SK-N-SH (cell line): Measurements from ENCODE around the gene DGCR2. TPM values are rescaled to one million over a fixed set of nuclear protein-coding genes. Genes with fewer than 3 reads are reported as not detected.
"Not testable (repeated sequence)": the region's sequence is repeated elsewhere in the genome, so short reads cannot be mapped to it uniquely, and the experiment has no call there.

ENCODE experiments used
- CTCF ChIA-PET: fragments of 300-600, 350-600 bp; formaldehyde crosslinking; extraction: SDS; loops from one replicate; lab custom pipeline; 2021; lab: Yijun Ruan, JAX
- POLR2A ChIA-PET: fragments of 350-600 bp; sonication (Branson Sonifier 250); formaldehyde crosslinking; extraction: SDS; loops from one replicate; lab custom pipeline; 2020; ENCODE audit warnings: antibody characterized with exemption, inconsistent platforms; lab: Yijun Ruan, JAX
- DNase-seq: peaks from one replicate; pipeline ENCODE4 v3.0.0; 2012
- H2AFZ ChIP-seq: fragments of 200-600 bp; sonication (generic); 2 replicates; pipeline ENCODE4 v1.8.1; 2016; ENCODE audit warnings: antibody characterized with exemption, mild to moderate bottlenecking, low read depth
- H3F3A ChIP-seq: fragments of 200-600 bp; sonication (generic); replicated peaks from 2 replicates; pipeline ENCODE3; 2016; ENCODE audit warnings: antibody characterized with exemption, mild to moderate bottlenecking; ENCODE audit not compliant: insufficient read depth
- H3K27ac ChIP-seq, 2 experiments: fragments of 200-500 bp in 1 of 2; fragments of 200-600 bp in 1 of 2; sonication (Bioruptor generic) in 1 of 2; sonication (generic), shearing (Covaris generic) in 1 of 2; 2 replicates each; pipeline versions ENCODE4 v1.5.1 to v1.6.1; 2014 to 2016; ENCODE audit warnings: low read depth in 2 of 2, inconsistent platforms in 1 of 2, low read length in 1 of 2, mild to moderate bottlenecking in 1 of 2, mixed read lengths in 1 of 2
- H3K27me3 ChIP-seq: fragments of 200-600 bp; sonication (generic), shearing (Covaris generic); 2 replicates; pipeline ENCODE4 v1.6.1; 2016; ENCODE audit warnings: mixed run types; ENCODE audit not compliant: insufficient read depth
- H3K36me3 ChIP-seq, 2 experiments: fragments of 200-500 bp in 1 of 2; fragments of 200-600 bp in 1 of 2; sonication (Bioruptor generic) in 1 of 2; sonication (generic) in 1 of 2; replicated peaks in 1 of 2; 2 replicates each; pipeline versions ENCODE3 to v1.5.1; 2014 to 2016; ENCODE audit warnings: low read length in 1 of 2, mild to moderate bottlenecking in 1 of 2; ENCODE audit not compliant: insufficient read depth in 2 of 2, control insufficient read depth in 1 of 2
- H3K4me1 ChIP-seq, 2 experiments: fragments of 200-500 bp in 1 of 2; fragments of 200-600 bp in 1 of 2; sonication (Bioruptor generic) in 1 of 2; sonication (generic), shearing (Covaris generic) in 1 of 2; 2 replicates each; pipeline versions ENCODE4 v1.5.1 to v1.6.1; 2014 to 2016; ENCODE audit warnings: low read depth in 1 of 2, low read length in 1 of 2, mixed run types in 1 of 2; ENCODE audit not compliant: insufficient read depth in 2 of 2, control insufficient read depth in 1 of 2
- H3K4me2 ChIP-seq: fragments of 200-600 bp; sonication (generic), shearing (Covaris generic); 2 replicates; pipeline ENCODE4 v1.6.1; 2017; ENCODE audit warnings: mixed run types
- H3K4me3 ChIP-seq, 2 experiments: fragments of 200-500 bp in 1 of 2; fragments of 200-600 bp in 1 of 2; sonication (Bioruptor generic) in 1 of 2; sonication (generic), shearing (Covaris generic) in 1 of 2; 2 replicates each; pipeline versions ENCODE4 v1.5.1 to v1.8.1; 2014 to 2016; ENCODE audit warnings: low read depth in 2 of 2, inconsistent platforms in 1 of 2, low read length in 1 of 2, mild to moderate bottlenecking in 1 of 2, mixed read lengths in 1 of 2, moderate library complexity in 1 of 2
- H3K79me2 ChIP-seq: fragments of 200-600 bp; sonication (generic); 2 replicates; pipeline ENCODE4 v1.8.1; 2017; ENCODE audit warnings: mild to moderate bottlenecking; ENCODE audit not compliant: insufficient read depth
- H3K9ac ChIP-seq: fragments of 200-600 bp; sonication (generic); 2 replicates; pipeline ENCODE4 v1.6.1; 2017; ENCODE audit warnings: mixed run types
- H3K9me2 ChIP-seq: fragments of 200-600 bp; sonication (generic); 2 replicates; pipeline ENCODE4 v1.6.1; 2017; ENCODE audit warnings: mixed run types
- H3K9me3 ChIP-seq: fragments of 200-600 bp; sonication (generic); 2 replicates; pipeline ENCODE4 v1.6.1; 2017; ENCODE audit warnings: mixed run types, mild to moderate bottlenecking, moderate library complexity
- H4K20me1 ChIP-seq: fragments of 200-600 bp; sonication (generic); 2 replicates; pipeline ENCODE4 v1.6.1; 2017; ENCODE audit warnings: mild to moderate bottlenecking, mixed run types; ENCODE audit not compliant: insufficient read depth
- CTCF ChIP-seq: fragments of 200-600 bp; sonication (generic); IDR thresholded peaks from 2 replicates; pipeline ENCODE4 v1.6.1; 2017; ENCODE audit warnings: antibody characterized with exemption, mild to moderate bottlenecking, moderate library complexity
- GABPA ChIP-seq: IDR thresholded peaks from 2 replicates; pipeline ENCODE4 v1.4.0; 2012; ENCODE audit warnings: low read depth, mild to moderate bottlenecking
- GATA2 ChIP-seq: sonication (generic); formaldehyde crosslinking; IDR thresholded peaks from 2 replicates; pipeline ENCODE4 v1.5.0; 2020; ENCODE audit warnings: mild to moderate bottlenecking, missing genetic modification reagents
- IRF3 ChIP-seq: fragments of 150-350 bp; IDR thresholded peaks from 2 replicates; pipeline ENCODE4 v1.6.1; 2016; ENCODE audit warnings: mild to moderate bottlenecking, low read depth, low read length
- JUND ChIP-seq: IDR thresholded peaks from 2 replicates; pipeline ENCODE4 v1.4.0; 2012
- MAX ChIP-seq: IDR thresholded peaks from 2 replicates; pipeline ENCODE4 v1.4.0; 2012; ENCODE audit warnings: low read depth
- MXI1 ChIP-seq: IDR thresholded peaks from 2 replicates; pipeline ENCODE4 v1.6.1; 2012; ENCODE audit warnings: mild to moderate bottlenecking, low read depth, low read length, improper control_type of control experiment
- NFIC ChIP-seq: IDR thresholded peaks from 2 replicates; pipeline ENCODE4 v1.4.0; 2012; ENCODE audit warnings: borderline replicate concordance
- NRF1 ChIP-seq: IDR thresholded peaks from 2 replicates; pipeline ENCODE4 v1.6.1; 2012; ENCODE audit warnings: low read depth, mild to moderate bottlenecking, low read length
- TAF1 ChIP-seq: IDR thresholded peaks from 2 replicates; pipeline ENCODE4 v1.6.1; 2012; ENCODE audit warnings: low read depth, mild to moderate bottlenecking, low read length, moderate library complexity, borderline replicate concordance
- USF1 ChIP-seq: IDR thresholded peaks from 2 replicates; pipeline ENCODE4 v1.4.0; 2012; ENCODE audit warnings: low read depth, borderline replicate concordance
- ZBTB33 ChIP-seq: IDR thresholded peaks from 2 replicates; pipeline ENCODE4 v1.4.0; 2012; ENCODE audit warnings: low read depth, borderline replicate concordance
- WGBS: methylation state at CpG from one replicate; pipeline ENCODE4 v1.1.6; 2017; ENCODE audit warnings: low lambda C conversion rate; 5-methylcytosine and 5-hydroxymethylcytosine counted together
- polyA plus RNA-seq, 3 experiments: library from polyadenylated mRNA; depleted of rRNA; stranded (reverse); fragments of >200 nt; gene quantifications; 2 replicates each; pipeline ENCODE4 v1.2.3, GENCODE V29; 2012

The DGCR2 gene
- polyA plus RNA-seq, 1 of the 3 experiments (the other 2 are of a cell fraction), result 30.4 TPM

- H3K27me3 ChIP-seq, result no peaks in the 10 kb centered on the region
- no peak for TF ChIP-seq CTCF
Observed at GRCh38 chr22:19012308-19012986, 109.8 kb downstream of the DGCR2 start.

GRCh38 chr22:19011611-19012010 is 110.6 kb downstream of the DGCR2 start:
- H3K4me2 ChIP-seq, H3K4me3 ChIP-seq, POLR2A ChIA-PET, H3K4me1 ChIP-seq, H3K27me3 ChIP-seq, H3F3A ChIP-seq, H2AFZ ChIP-seq, H3K9ac ChIP-seq, H3K36me3 ChIP-seq, H3K27ac ChIP-seq, H4K20me1 ChIP-seq, DNase-seq, H3K9me3 ChIP-seq, H3K9me2 ChIP-seq, CTCF ChIA-PET, H3K79me2 ChIP-seq: not testable (repeated sequence)
- 75% methylated on average over 9 of the region's 9 CpGs for WGBS

More at GRCh38 chr22:19012308-19012986, 109.8 kb downstream of the DGCR2 start:
- WGBS, result 71% methylated on average over 5 of the region's 5 CpGs
- no peaks in the 10 kb centered on the region for H3K9me2 ChIP-seq
- no peaks in the 10 kb centered on the region for H3K79me2 ChIP-seq
- no peaks in the 10 kb centered on the region for H3F3A ChIP-seq
- H3K4me2 ChIP-seq, result no peak overlapping the region
- no peaks in the 10 kb centered on the region for H4K20me1 ChIP-seq
- H3K9me3 ChIP-seq, result no peaks in the 10 kb centered on the region
- no peak overlapping the region for H3K4me3 ChIP-seq
- H3K27ac ChIP-seq, result no peak overlapping the region
- H2AFZ ChIP-seq, result no peak overlapping the region
- POLR2A ChIA-PET, result no interaction called here
- CTCF ChIA-PET, result interaction anchor here (0.6 kb wide), 1 partner anchor 49 kb away, joined by 3 read pairs; no protein-coding TSS in a partner anchor
- no peaks in the 10 kb centered on the region; a peak in 1 of 4 replicates for H3K4me1 ChIP-seq
- DNase-seq, result no peak
- H3K36me3 ChIP-seq, result no peaks in the 10 kb centered on the region
- H3K9ac ChIP-seq, result no peak overlapping the region

GRCh38 chr22:19011075-19011474 is 111.1 kb downstream of the DGCR2 start:
- Histone ChIP-seq H3K4me1 (no peaks in the 10 kb centered on the region; a peak in 1 of 4 replicates), H2AFZ (no peak overlapping the region), H3F3A (no peaks in the 10 kb centered on the region), H3K79me2 (no peaks in the 10 kb centered on the region), H3K36me3 (no peaks in the 10 kb centered on the region), H4K20me1 (no peaks in the 10 kb centered on the region), H3K9me3 (no peaks in the 10 kb centered on the region), H3K4me3 (no peak overlapping the region), H3K9ac (no peak overlapping the region), H3K27me3 (no peaks in the 10 kb centered on the region), H3K4me2 (no peak overlapping the region), H3K27ac (no peak overlapping the region), H3K9me2 (no peaks in the 10 kb centered on the region)
- WGBS, result 31% methylated on average over 2 of the region's 2 CpGs
- TF ChIP-seq JUND (no peak), MXI1 (no peak), ZBTB33 (no peak), GABPA (no peak), TAF1 (no peak), MAX (no peak), IRF3 (no peak), USF1 (no peak), GATA2 (CRISPR knock-in tag) (no peak), NFIC (no peak), NRF1 (no peak)
- DNase-seq, result no peak
- POLR2A ChIA-PET, result no interaction called here
- CTCF ChIA-PET, result no interaction called here
